ENCODE results near the gene KCNF1.

DNA sequence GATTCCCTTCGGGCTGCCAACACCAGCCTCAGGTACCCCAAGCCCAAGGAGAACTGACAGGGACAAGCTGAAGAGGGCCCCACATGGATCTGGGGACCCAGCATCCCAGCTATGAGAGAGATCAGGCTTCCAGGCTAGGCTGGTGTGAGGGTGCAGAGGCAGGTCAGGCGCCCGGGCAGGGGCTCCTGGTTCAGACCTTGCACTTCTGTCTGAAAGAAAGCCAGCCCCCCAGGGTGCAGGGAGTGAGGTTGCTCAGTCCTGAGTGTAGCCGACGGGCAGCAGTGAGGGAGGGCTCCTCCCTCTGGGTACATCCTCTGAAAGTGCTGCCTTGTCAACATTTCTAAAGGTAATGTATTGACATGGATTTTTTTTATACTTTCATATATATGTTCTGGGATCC is 33.1 kb downstream of the KCNF1 start:
- TF ChIP-seq, protein P1, sequence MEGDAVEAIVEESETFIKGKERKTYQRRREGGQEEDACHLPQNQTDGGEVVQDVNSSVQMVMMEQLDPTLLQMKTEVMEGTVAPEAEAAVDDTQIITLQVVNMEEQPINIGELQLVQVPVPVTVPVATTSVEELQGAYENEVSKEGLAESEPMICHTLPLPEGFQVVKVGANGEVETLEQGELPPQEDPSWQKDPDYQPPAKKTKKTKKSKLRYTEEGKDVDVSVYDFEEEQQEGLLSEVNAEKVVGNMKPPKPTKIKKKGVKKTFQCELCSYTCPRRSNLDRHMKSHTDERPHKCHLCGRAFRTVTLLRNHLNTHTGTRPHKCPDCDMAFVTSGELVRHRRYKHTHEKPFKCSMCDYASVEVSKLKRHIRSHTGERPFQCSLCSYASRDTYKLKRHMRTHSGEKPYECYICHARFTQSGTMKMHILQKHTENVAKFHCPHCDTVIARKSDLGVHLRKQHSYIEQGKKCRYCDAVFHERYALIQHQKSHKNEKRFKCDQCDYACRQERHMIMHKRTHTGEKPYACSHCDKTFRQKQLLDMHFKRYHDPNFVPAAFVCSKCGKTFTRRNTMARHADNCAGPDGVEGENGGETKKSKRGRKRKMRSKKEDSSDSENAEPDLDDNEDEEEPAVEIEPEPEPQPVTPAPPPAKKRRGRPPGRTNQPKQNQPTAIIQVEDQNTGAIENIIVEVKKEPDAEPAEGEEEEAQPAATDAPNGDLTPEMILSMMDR (IDR thresholded peaks at IDR 0.05; ENCODE audit: low read length) = no peak
- TF ChIP-seq EZH2 (optimal IDR thresholded peaks at IDR 0.05; ENCODE audit: low read depth, low read length) (no peak), EZH2phosphoT487 (IDR thresholded peaks at IDR 0.05; ENCODE audit: low read length) (no peak)
